H1 (cell line): ENCODE data around the gene VPS35L. TPM values are rescaled to one million over a fixed set of nuclear protein-coding genes. Genes with fewer than 3 reads are reported as not detected.

Experiments used
- CTCF ChIA-PET: fragments of 300-600 bp; sonication (Branson Sonifier 250); formaldehyde crosslinking; loops from one replicate; lab custom pipeline; 2021; ENCODE audit not compliant: partially characterized antibody; lab: Charles Lee
- POLR2A ChIA-PET: fragments of 300-600 bp; sonication (Branson Sonifier 250); formaldehyde crosslinking; loops from one replicate; lab custom pipeline; 2021; ENCODE audit warnings: inconsistent platforms; ENCODE audit not compliant: partially characterized antibody; lab: Charles Lee
- DNase-seq, 2 experiments: peaks; one replicate each; pipeline versions ENCODE4 v3.0.0 to v3.0.0-alpha.2; 2010 to 2022; ENCODE audit warnings: low spot score in 2 of 2, low read depth in 1 of 2, mixed read lengths in 1 of 2
- FAIRE-seq: peaks from 2 replicates; lab custom pipeline; 2011; peaks lifted over from hg19 to GRCh38; lab: Jason Lieb, UNC
- H2AFZ ChIP-seq: 2 replicates; pipeline ENCODE4 v1.8.1; 2012; ENCODE audit warnings: low read length, inconsistent platforms
- H2AK5ac ChIP-seq: 2 replicates; pipeline ENCODE4 v1.6.1; 2013; ENCODE audit warnings: low read depth, low read length
- H2BK120ac ChIP-seq: replicated peaks from 2 replicates; pipeline ENCODE3; 2013; ENCODE audit warnings: low read depth, low read length, inconsistent platforms
- H2BK12ac ChIP-seq: 2 replicates; pipeline ENCODE4 v1.6.1; 2013; ENCODE audit warnings: low read depth, low read length
- H2BK15ac ChIP-seq: 2 replicates; pipeline ENCODE4 v1.6.1; 2013; ENCODE audit warnings: low read length
- H2BK20ac ChIP-seq: 2 replicates; pipeline ENCODE4 v1.6.1; 2013; ENCODE audit warnings: low read length
- H2BK5ac ChIP-seq: 2 replicates; pipeline ENCODE4 v1.6.1; 2013; ENCODE audit warnings: low read depth, low read length
- H3K14ac ChIP-seq: 2 replicates; pipeline ENCODE4 v1.6.1; 2013; ENCODE audit warnings: inconsistent platforms; ENCODE audit not compliant: insufficient read length
- H3K18ac ChIP-seq: 2 replicates; pipeline ENCODE4 v1.6.1; 2013; ENCODE audit warnings: low read length; ENCODE audit errors: extremely low read depth
- H3K23ac ChIP-seq: 2 replicates; pipeline ENCODE4 v1.6.1; 2013; ENCODE audit warnings: inconsistent platforms; ENCODE audit not compliant: insufficient read length
- H3K23me2 ChIP-seq: 2 replicates; pipeline ENCODE4 v1.6.1; 2013; ENCODE audit warnings: low read depth, low read length
- H3K27ac ChIP-seq: 2 replicates; pipeline ENCODE4 v1.6.1; 2011; ENCODE audit warnings: low read depth, low read length, inconsistent platforms
- H3K27me3 ChIP-seq, 4 experiments: replicated peaks in 1 of 4; 1 replicate in 1 of 4; 2 replicates in 3 of 4; pipeline versions ENCODE4 v1.6.1 to v1.8.1; 2011 to 2013; ENCODE audit warnings: low read length in 3 of 4, mild to moderate bottlenecking in 3 of 4, inconsistent platforms in 2 of 4, mixed read lengths in 2 of 4, moderate library complexity in 1 of 4; ENCODE audit not compliant: control insufficient read depth in 3 of 4, insufficient read depth in 3 of 4; ENCODE audit errors: extremely low read depth in 1 of 4
- H3K36me3 ChIP-seq, 4 experiments: 2 replicates each; pipeline versions ENCODE4 v1.6.1 to v1.8.1; 2011 to 2013; ENCODE audit warnings: mild to moderate bottlenecking in 4 of 4, low read length in 3 of 4, moderate library complexity in 2 of 4, control low read depth in 1 of 4, inconsistent platforms in 1 of 4; ENCODE audit not compliant: insufficient read depth in 4 of 4, control insufficient read depth in 2 of 4
- H3K4ac ChIP-seq: replicated peaks from 2 replicates; pipeline ENCODE3; 2013; ENCODE audit warnings: low read length, low read depth, mixed read lengths, inconsistent platforms; ENCODE audit not compliant: insufficient read length
- H3K4me1 ChIP-seq, 4 experiments: replicated peaks in 1 of 4; 1 replicate in 1 of 4; 2 replicates in 3 of 4; pipeline versions ENCODE4 v1.6.1 to v1.8.1; 2011 to 2013; ENCODE audit warnings: low read length in 3 of 4, inconsistent platforms in 2 of 4, mixed read lengths in 1 of 4; ENCODE audit not compliant: insufficient read depth in 4 of 4, control insufficient read depth in 3 of 4
- H3K4me2 ChIP-seq, 2 experiments: 2 replicates each; pipeline versions ENCODE4 v1.6.1 to v1.8.1; 2011 to 2013; ENCODE audit warnings: low read depth in 2 of 2, low read length in 2 of 2, control low read depth in 1 of 2, inconsistent platforms in 1 of 2, mild to moderate bottlenecking in 1 of 2; ENCODE audit not compliant: insufficient read depth in 1 of 2
- H3K4me3 ChIP-seq, 4 experiments: fragments of 200-600, 300-600 bp in 1 of 4; sonication (generic), shearing (Covaris generic), sonication (Bioruptor Twin) in 1 of 4; 2 replicates each; pipeline versions ENCODE4 v1.5.1 to v1.8.1; 2011 to 2016; ENCODE audit warnings: low read length in 4 of 4, low read depth in 3 of 4, control low read depth in 2 of 4, inconsistent platforms in 2 of 4, mild to moderate bottlenecking in 2 of 4, mixed read lengths in 1 of 4, moderate library complexity in 1 of 4; ENCODE audit not compliant: insufficient read depth in 2 of 4; ENCODE audit errors: extremely low read depth in 1 of 4
- H3K56ac ChIP-seq: replicated peaks from 2 replicates; pipeline ENCODE3; 2013; ENCODE audit warnings: low read depth, mild to moderate bottlenecking, mixed read lengths, low read length, inconsistent platforms; ENCODE audit not compliant: insufficient read length
- H3K79me1 ChIP-seq: 2 replicates; pipeline ENCODE4 v1.6.1; 2013; ENCODE audit warnings: low read depth, low read length, control low read depth
- H3K79me2 ChIP-seq, 2 experiments: 2 replicates each; pipeline versions ENCODE4 v1.6.1 to v1.8.1; 2012 to 2013; ENCODE audit warnings: low read length in 2 of 2, mild to moderate bottlenecking in 2 of 2, inconsistent platforms in 1 of 2; ENCODE audit not compliant: insufficient read depth in 2 of 2, control insufficient read depth in 1 of 2
- H3K9ac ChIP-seq, 4 experiments: replicated peaks in 1 of 4; 1 replicate in 1 of 4; 2 replicates in 3 of 4; pipeline versions ENCODE4 v1.6.1 to v1.8.1; 2011 to 2013; ENCODE audit warnings: low read depth in 3 of 4, low read length in 3 of 4, control low read depth in 2 of 4, mild to moderate bottlenecking in 2 of 4, moderate library complexity in 2 of 4, inconsistent platforms in 1 of 4; ENCODE audit errors: extremely low read depth in 1 of 4
- H3K9me3 ChIP-seq, 2 experiments: 2 replicates each; pipeline versions ENCODE4 v1.6.1 to v1.8.1; 2012 to 2013; ENCODE audit warnings: mild to moderate bottlenecking in 2 of 2, moderate library complexity in 2 of 2, control low read depth in 1 of 2, inconsistent platforms in 1 of 2, low read depth in 1 of 2, low read length in 1 of 2, mixed read lengths in 1 of 2; ENCODE audit not compliant: insufficient read depth in 2 of 2
- H4K20me1 ChIP-seq, 2 experiments: replicated peaks in 1 of 2; 2 replicates each; pipeline versions ENCODE3 to v1.8.1; 2011 to 2013; ENCODE audit warnings: inconsistent platforms in 2 of 2, low read length in 2 of 2, mild to moderate bottlenecking in 1 of 2; ENCODE audit not compliant: insufficient read depth in 2 of 2, control insufficient read depth in 1 of 2
- H4K5ac ChIP-seq: 2 replicates; pipeline ENCODE4 v1.6.1; 2013; ENCODE audit warnings: low read length, low read depth, mixed read lengths, inconsistent platforms; ENCODE audit not compliant: insufficient read length
- H4K8ac ChIP-seq: 2 replicates; pipeline ENCODE4 v1.8.0; 2013; ENCODE audit warnings: mild to moderate bottlenecking, moderate library complexity, low read length, inconsistent platforms; ENCODE audit not compliant: insufficient read depth; ENCODE audit errors: extremely low read depth
- H4K91ac ChIP-seq: replicated peaks from 2 replicates; pipeline ENCODE3; 2013; ENCODE audit warnings: low read length, mixed read lengths, inconsistent platforms; ENCODE audit not compliant: insufficient read length
- CHD1 ChIP-seq: IDR thresholded peaks from 2 replicates; pipeline ENCODE4 v1.6.1; 2012; ENCODE audit warnings: low read depth, low read length, improper control_type of control experiment
- WGBS, 2 experiments: shearing (Covaris generic) in 1 of 2; methylation state at CpG; one replicate each; pipeline versions ENCODE4 v1.1.6 to v1.1.7; 2013 to 2015; ENCODE audit warnings: low lambda C conversion rate in 2 of 2, mixed read lengths in 2 of 2, inconsistent platforms in 1 of 2, low coverage in 1 of 2, missing lambda C conversion rate in 1 of 2; ENCODE audit not compliant: insufficient replicate concordance in 2 of 2, insufficient coverage in 1 of 2, insufficient read length in 1 of 2; ENCODE audit errors: extremely low coverage in 1 of 2, missing lambda C conversion rate in 1 of 2; 5-methylcytosine and 5-hydroxymethylcytosine counted together
- polyA plus RNA-seq, 7 experiments: library from polyadenylated mRNA; depleted of rRNA in 3 of 7; stranded (reverse) in 5 of 7; unstranded in 2 of 7; fragments of >200 nt in 5 of 7; fragments of 200-250 nt in 2 of 7; gene quantifications; 1 replicate in 5 of 7; 2 replicates in 1 of 7; 4 replicates in 1 of 7; pipeline versions ENCODE4 v1.2.1 to v1.2.3, GENCODE V29; 2011 to 2013; ENCODE audit warnings: missing spikeins in 2 of 7, mixed read lengths in 2 of 7
- total RNA-seq: library from RNA; stranded (reverse); fragmentation: NEBNext Ultra II Directional; extraction: Animal tissue kit (Norgen Biotek cat#: 25700); gene quantifications from 2 replicates; pipeline ENCODE4 v1.2.1, GENCODE V29; 2021

Gene VPS35L
- total and polyA plus RNA-seq, 2 of the 8 experiments (the other 6 are each of a cell fraction or from before 2014, with no cell fraction given), result 31.5 to 57.1 TPM

DNA sequence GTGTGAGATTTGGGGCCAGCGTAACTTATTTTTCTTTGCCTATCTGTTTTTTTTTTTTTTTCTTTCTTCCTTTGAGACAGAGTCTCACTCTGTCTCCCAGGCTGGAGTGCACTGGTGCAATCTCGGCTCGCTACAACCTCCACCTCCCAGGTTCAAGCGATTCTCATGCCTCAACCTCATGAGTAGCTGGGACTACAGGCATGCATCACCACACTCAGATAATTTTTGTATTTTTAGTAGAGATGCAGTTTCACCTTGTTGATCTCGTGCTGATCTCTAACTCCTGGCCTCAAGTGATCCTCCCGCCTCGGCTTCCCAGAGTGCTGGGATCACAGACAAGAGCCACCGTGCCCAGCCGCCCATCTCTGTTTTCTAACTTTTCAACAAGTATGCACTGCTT is 63.4 kb downstream of the VPS35L start:
- no peaks in the 10 kb centered on the region for H3K79me2 ChIP-seq
- H3K27ac ChIP-seq, result no peak overlapping the region
- H3K36me3 ChIP-seq, result peaks cover 0 to 3% (median 1%) of the 10 kb centered on the region in 4 experiments; a peak in 2 of 8 replicates
- H4K91ac ChIP-seq, result no peak overlapping the region
- H3K4me2 ChIP-seq, result no peak overlapping the region
- H3K4ac ChIP-seq, result no peak overlapping the region
- H2BK12ac ChIP-seq, result no peak overlapping the region
- TF ChIP-seq CHD1, result no peak
- H2AK5ac ChIP-seq, result no peak overlapping the region
- no peaks in the 10 kb centered on the region for H3K27me3 ChIP-seq
- H4K8ac ChIP-seq, result no peak overlapping the region
- H2BK120ac ChIP-seq, result no peak overlapping the region
- no peak overlapping the region for H3K23ac ChIP-seq
- no peak overlapping the region for H2BK5ac ChIP-seq
- no peaks in the 10 kb centered on the region for H3K79me1 ChIP-seq
- no peak overlapping the region for H3K4me3 ChIP-seq
- no peaks in the 10 kb centered on the region for H3K23me2 ChIP-seq
- H3K18ac ChIP-seq, result no peak overlapping the region
- H3K9ac ChIP-seq, result no peak overlapping the region
- no peak for DNase-seq
- H4K5ac ChIP-seq, result no peak overlapping the region
- H3K9me3 ChIP-seq, result no peaks in the 10 kb centered on the region
- 96% methylated on average over 9 of the region's 9 CpGs; no CpG with 5 or more reads in 1 of the 2 experiments for WGBS, 2 experiments
- ChIA-PET POLR2A (no interaction called here), CTCF (no interaction called here)
- H3K4me1 ChIP-seq, result no peaks in the 10 kb centered on the region
- H2BK15ac ChIP-seq, result no peak overlapping the region
- H4K20me1 ChIP-seq, result no peaks in the 10 kb centered on the region
- H3K56ac ChIP-seq, result no peak overlapping the region
- FAIRE-seq, result no peak
- no peak overlapping the region for H2AFZ ChIP-seq
- H2BK20ac ChIP-seq, result no peak overlapping the region
- H3K14ac ChIP-seq, result no peak overlapping the region
